Head of caudate nucleus (tissue), 42 donors: Measurements from ENCODE around the gene FAM53B.
A peak's percentile ranks its signal among the peaks of the same experiment; 100 is the strongest.

Source experiments
- DNase-seq, 42 donors: peaks; one replicate each; pipeline versions ENCODE4 v3.0.0 to v3.0.0-alpha.2; 2020 to 2021; ENCODE audit warnings: mixed read lengths in 7 of 42
- intact Hi-C: fragments of 100-400 bp; cut with DNase I; formaldehyde crosslinking; loops from one replicate; pipeline ENCODE4 v1.15.0; 2022

The FAM53B gene

GRCh38 chr10:124704428-124705380 lies 39.5 kb downstream of the FAM53B start:
- intact Hi-C loops, result no loop called here
- DNase-seq, result peak in 6 of 42 donors; percentile 37 to 74 (median 60)

- DNase-seq, result peak; percentile 55 to 91 (median 80)
- intact Hi-C loops, result no loop called here
Observed at GRCh38 chr10:124703778-124704427, 40.3 kb downstream of the FAM53B start.

- peak in 3 of 42 donors; percentile 48 to 57 (median 49) for DNase-seq
- intact Hi-C loops, result no loop called here
Observed at GRCh38 chr10:124703372-124703771, 40.8 kb downstream of the FAM53B start.

GRCh38 chr10:124701881-124702656 lies 42.1 kb downstream of the FAM53B start:
- intact Hi-C loops, result no loop called here
- peak in 3 of 42 donors; percentile 48 to 66 (median 52) for DNase-seq

- intact Hi-C loops, result no loop called here
- DNase-seq, result peak in 37 of 42 donors; percentile 47 to 87 (median 74)
Observed at GRCh38 chr10:124701435-124701834, 42.7 kb downstream of the FAM53B start.

GRCh38 chr10:124701038-124701365 lies 43.2 kb downstream of the FAM53B start:
- intact Hi-C loops, result no loop called here
- DNase-seq, result no peak

GRCh38 chr10:124700293-124701037 lies 43.7 kb downstream of the FAM53B start:
- DNase-seq, result peak in 1 of 42 donors; percentile 41
- intact Hi-C loops, result no loop called here

- intact Hi-C loops, result no loop called here
Observed at GRCh38 chr10:124699471-124700292, 44.5 kb downstream of the FAM53B start.

GRCh38 chr10:124698545-124699469 lies 45.4 kb downstream of the FAM53B start:
- DNase-seq, result no peak
- intact Hi-C loops, result no loop called here

More at GRCh38 chr10:124699471-124700292, 44.5 kb downstream of the FAM53B start:
- peak in 3 of 42 donors; percentile 33 to 58 (median 41) for DNase-seq

- intact Hi-C loops, result no loop called here
- peak in 6 of 42 donors; percentile 20 to 59 (median 40) for DNase-seq
Observed at GRCh38 chr10:124697837-124698544, 46.2 kb downstream of the FAM53B start.

GRCh38 chr10:124697443-124697836 lies 46.7 kb downstream of the FAM53B start:
- no peak for DNase-seq
- intact Hi-C loops, result no loop called here

- DNase-seq, result no peak
Observed at GRCh38 chr10:124696446-124697392, 47.5 kb downstream of the FAM53B start.

GRCh38 chr10:124695259-124695658 lies 48.9 kb downstream of the FAM53B start:
- DNase-seq, result no peak
- intact Hi-C loops, result no loop called here

More at GRCh38 chr10:124696446-124697392, 47.5 kb downstream of the FAM53B start:
- intact Hi-C loops, result no loop called here

- intact Hi-C loops, result no loop called here
Observed at GRCh38 chr10:124694481-124695220, 49.5 kb downstream of the FAM53B start.

More at GRCh38 chr10:124694481-124695220, 49.5 kb downstream of the FAM53B start:
- no peak for DNase-seq
